Lower lobe of right lung (tissue), 2 donors: ENCODE results near the gene MYLK3. TPM values are rescaled to one million over a fixed set of nuclear protein-coding genes. Genes with fewer than 3 reads are reported as not detected.

Source experiments
- ATAC-seq, 2 donors: fragments of 200-7000 bp; cut with Tn5 transposase; one replicate each; pipeline ENCODE4 v1.9.1; 2020 to 2022; ENCODE audit warnings: mild to moderate bottlenecking in 2 of 2, moderate library complexity in 2 of 2
- DNase-seq: peaks from one replicate; pipeline ENCODE4 v3.0.0-alpha.2; 2020
- H3K27ac ChIP-seq: fragments of 200-600 bp; one replicate; pipeline ENCODE4 v1.8.0; 2022
- H3K27me3 ChIP-seq: fragments of 200-600 bp; one replicate; pipeline ENCODE4 v1.8.0; 2022; ENCODE audit warnings: low read depth
- H3K36me3 ChIP-seq: fragments of 200-600 bp; one replicate; pipeline ENCODE4 v1.8.0; 2022; ENCODE audit warnings: mild to moderate bottlenecking
- H3K4me1 ChIP-seq: fragments of 200-600 bp; one replicate; pipeline ENCODE4 v1.8.0; 2022
- H3K4me3 ChIP-seq: fragments of 200-600 bp; one replicate; pipeline ENCODE4 v1.8.0; 2022; ENCODE audit warnings: mild to moderate bottlenecking
- H3K9me3 ChIP-seq: fragments of 200-600 bp; one replicate; pipeline ENCODE4 v1.8.0; 2022
- CTCF ChIP-seq: fragments of 200-600 bp; IDR thresholded peaks from one replicate; pipeline ENCODE4 v1.8.0; 2022; ENCODE audit warnings: antibody characterized with exemption, mild to moderate bottlenecking
- intact Hi-C: fragments of 100-400 bp; cut with DNase I; formaldehyde crosslinking; loops from one replicate; pipeline ENCODE4 v1.11.0; 2022
- long read RNA-seq: library from polyadenylated mRNA; unstranded; transcript quantifications from one replicate; pipeline ENCODE4 v2.0.0, GENCODE V29; 2021
- total RNA-seq: library from RNA; stranded (reverse); fragmentation: NEBNext Ultra II Directional; extraction: Animal tissue kit (Norgen Biotek cat#: 25700); gene quantifications from one replicate; pipeline ENCODE4 v1.2.1, GENCODE V29; 2021
- donor health status: DM: no; HTN: yes; CAD: no; lungs with severe emphysema.

The MYLK3 gene
- 2.0 TPM for total RNA-seq
- long read RNA-seq, partial matches to known transcripts: 0 of 1 reads
- long read RNA-seq, other reads (novel, unspliced or antisense): 1 of 1 reads

- Histone ChIP-seq H3K4me1 (peaks cover 7% of the 10 kb centered on the region), H3K36me3 (no peaks in the 10 kb centered on the region)
These were observed at the start of gene MYLK3 for GRCh38 chr16:46747777-46748651. MYLK3 (minus strand) TSS chr16:46748344; CDS start chr16:46748193, 151 bp downstream.

GRCh38 chr16:46797501-46797900, 49.4 kb upstream of the MYLK3 start:
- Histone ChIP-seq H3K27me3 (no peaks in the 10 kb centered on the region), H3K4me3 (no peak overlapping the region), H3K4me1 (no peaks in the 10 kb centered on the region), H3K36me3 (peaks cover 2% of the 10 kb centered on the region), H3K9me3 (no peaks in the 10 kb centered on the region), H3K27ac (no peak overlapping the region)
- intact Hi-C loops: no loop called here
- ATAC-seq (peak in 1 of 2 donors; percentile 25), DNase-seq (no peak)
- TF ChIP-seq CTCF: no peak

More at GRCh38 chr16:46747777-46748651, at the start of gene MYLK3:
- DNase-seq (no peak), ATAC-seq (peak; percentile 34 to 51)
- intact Hi-C loops: no loop called here
- no peaks in the 10 kb centered on the region for H3K9me3 ChIP-seq
- H3K27me3 ChIP-seq: no peaks in the 10 kb centered on the region
- no peak within 1 kb of the TSS for H3K27ac ChIP-seq
- no peak for TF ChIP-seq CTCF
- no peak within 1 kb of the TSS for H3K4me3 ChIP-seq

- no peak for TF ChIP-seq CTCF
- intact Hi-C loops: no loop called here
- no peak for ATAC-seq
These were observed 48.7 kb upstream of the MYLK3 start for GRCh38 chr16:46796764-46797269.

GRCh38 chr16:46793841-46794240, 45.7 kb upstream of the MYLK3 start:
- Histone ChIP-seq H3K4me1 (no peaks in the 10 kb centered on the region), H3K27me3 (no peaks in the 10 kb centered on the region), H3K9me3 (no peaks in the 10 kb centered on the region), H3K27ac (no peak overlapping the region), H3K4me3 (no peak overlapping the region), H3K36me3 (no peaks in the 10 kb centered on the region)
- DNase-seq: no peak
- no peak for TF ChIP-seq CTCF
- no peak for ATAC-seq
- intact Hi-C loops: no loop called here

More at GRCh38 chr16:46796764-46797269, 48.7 kb upstream of the MYLK3 start:
- DNase-seq: no peak
- H3K9me3 ChIP-seq: no peaks in the 10 kb centered on the region
- H3K36me3 ChIP-seq: no peaks in the 10 kb centered on the region
- no peak overlapping the region for H3K4me3 ChIP-seq
- no peaks in the 10 kb centered on the region for H3K4me1 ChIP-seq
- H3K27ac ChIP-seq: no peak overlapping the region
- no peaks in the 10 kb centered on the region for H3K27me3 ChIP-seq

GRCh38 chr16:46790599-46791270, 42.6 kb upstream of the MYLK3 start:
- no peak for TF ChIP-seq CTCF
- Histone ChIP-seq H3K36me3 (no peaks in the 10 kb centered on the region), H3K4me1 (no peaks in the 10 kb centered on the region), H3K27ac (peak overlapping the region; percentile 7), H3K4me3 (peak overlapping the region; percentile 71), H3K9me3 (no peaks in the 10 kb centered on the region), H3K27me3 (no peaks in the 10 kb centered on the region)
- intact Hi-C loops: no loop called here
- DNase-seq: no peak
- ATAC-seq: no peak
